GM21619 (cell line): ENCODE data around the gene SAP25.
"Not testable (repeated sequence)": the region's sequence is repeated elsewhere in the genome, so short reads cannot be mapped to it uniquely, and the experiment has no call there.

Experiments used
- ATAC-seq: cut with Tn5 transposase; IDR thresholded peaks from one replicate; pipeline ENCODE4 v1.9.1; 2021; ENCODE audit not compliant: unreplicated experiment

Gene SAP25

GRCh38 chr7:100538654-100539435 lies 34.9 kb downstream of the SAP25 start, which contains the start of gene AGFG2:
Gene AGFG2, plus strand, starts transcription at chr7:100539203. Its CDS starts 144 bp downstream, at chr7:100539347.
- ATAC-seq, result peak; percentile 89

GRCh38 chr7:100538348-100538653 lies 35.4 kb downstream of the SAP25 start:
- ATAC-seq, result no peak

GRCh38 chr7:100536695-100537094 lies 37.0 kb downstream of the SAP25 start:
- ATAC-seq, result not testable (repeated sequence)

DNA sequence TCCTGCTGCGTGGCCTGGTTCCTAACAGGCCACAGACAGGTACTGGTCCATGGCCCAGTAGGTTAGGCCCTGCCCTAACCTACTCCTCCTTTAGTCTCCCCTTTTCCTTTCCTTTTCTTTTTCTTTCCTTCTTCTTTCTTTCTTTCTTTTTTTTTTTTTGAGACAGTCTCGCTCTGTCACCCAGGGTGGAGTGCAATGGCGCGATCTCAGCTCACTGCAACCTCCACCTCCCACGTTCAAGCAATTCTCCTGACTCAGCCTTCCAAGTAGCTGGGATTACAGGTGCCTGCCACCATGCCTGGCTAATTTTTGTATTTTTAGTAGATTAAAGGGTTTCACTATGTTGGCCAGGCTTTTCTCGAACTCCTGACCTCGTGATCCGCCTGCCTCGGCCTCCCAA lies 37.7 kb downstream of the SAP25 start:
- not testable (repeated sequence) for ATAC-seq

GRCh38 chr7:100532165-100533022 lies 41.3 kb downstream of the SAP25 start:
- no peak for ATAC-seq

DNA sequence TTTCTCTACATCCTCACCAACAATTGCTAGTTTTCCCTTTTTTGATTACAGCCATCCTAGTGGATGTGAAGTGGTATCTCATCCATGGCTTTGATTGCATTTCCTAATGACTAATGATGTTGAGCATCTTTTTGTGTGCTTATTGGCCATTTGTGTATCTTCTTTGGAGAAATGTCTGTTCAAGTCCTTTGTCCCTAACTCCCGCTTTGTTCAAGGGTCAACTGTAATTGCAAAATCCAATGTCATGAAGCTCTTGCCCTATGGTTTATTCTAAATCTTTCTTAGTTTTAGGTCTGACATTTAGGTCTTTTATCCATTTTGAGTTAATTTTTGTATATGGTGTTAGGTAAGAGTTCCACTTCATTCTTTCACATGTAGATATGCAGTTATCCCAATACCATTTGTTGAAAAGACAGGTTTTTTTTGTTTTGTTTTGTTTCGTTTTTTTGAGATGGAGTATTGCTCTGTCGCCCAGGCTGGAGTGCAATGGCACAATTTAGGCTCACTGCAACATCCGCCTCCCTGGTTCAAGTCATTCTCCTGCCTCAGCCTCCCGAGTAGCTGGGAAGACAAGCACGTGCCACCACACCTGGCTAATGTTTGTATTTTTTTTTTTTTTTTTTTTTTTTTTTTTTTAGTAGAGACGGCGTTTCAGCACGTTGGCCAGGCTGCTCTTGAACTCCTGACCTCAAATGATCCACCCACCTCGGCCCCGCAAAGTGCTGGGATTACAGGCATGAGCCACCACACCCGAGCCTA lies 45.4 kb downstream of the SAP25 start:
- ATAC-seq, result not testable (repeated sequence)

DNA sequence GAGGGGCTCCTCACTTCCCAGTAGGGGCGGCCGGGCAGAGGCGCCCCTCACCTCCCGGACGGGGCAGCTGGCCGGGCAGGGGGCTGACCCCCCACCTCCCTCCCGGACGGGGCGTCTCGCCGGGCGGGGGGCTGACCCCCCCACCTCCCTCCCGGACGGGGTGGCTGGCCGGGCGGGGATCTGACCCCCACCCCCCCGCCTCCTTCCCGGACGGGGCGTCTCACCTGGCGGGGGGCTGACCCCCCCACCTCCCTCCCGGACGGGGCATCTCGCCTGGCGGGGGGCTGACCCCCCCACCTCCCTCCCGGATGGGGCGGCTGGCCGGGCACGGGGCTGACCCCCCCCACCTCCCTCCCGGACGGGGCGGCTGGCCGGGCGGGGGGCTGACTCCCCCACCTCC lies 50.5 kb downstream of the SAP25 start:
- ATAC-seq, result not testable (repeated sequence)
